GM12873 (cell line): ENCODE results near the gene RIC8B.

ENCODE experiments used
- TF ChIP-seq, protein P1 (sequence below): IDR thresholded peaks from 2 replicates; pipeline ENCODE4 v1.5.1; 2012; ENCODE audit warnings: low read depth, mild to moderate bottlenecking, moderate library complexity, low read length, control low read depth; ENCODE audit not compliant: insufficient read depth; ENCODE audit errors: missing control alignments

Gene RIC8B

DNA sequence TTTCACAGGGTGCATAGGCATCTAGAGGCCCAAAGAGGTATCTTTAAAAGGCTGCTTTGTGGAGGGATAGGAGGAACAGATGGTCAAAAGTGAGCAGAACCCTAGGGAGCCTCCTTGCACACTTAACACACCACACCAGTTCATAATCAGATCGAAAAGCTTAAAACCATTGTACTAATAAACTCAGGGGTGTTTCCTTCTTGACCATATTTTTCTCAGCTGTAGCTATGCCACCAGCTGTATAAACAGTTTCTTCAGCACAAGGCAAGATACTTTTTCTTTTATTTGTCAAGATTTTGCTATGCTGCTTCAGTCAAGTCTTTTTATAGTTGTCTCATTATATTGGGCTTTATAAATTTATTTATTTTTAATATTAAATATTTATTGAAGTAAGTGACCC lies 88.7 kb downstream of the RIC8B start:
- TF ChIP-seq, protein P1, sequence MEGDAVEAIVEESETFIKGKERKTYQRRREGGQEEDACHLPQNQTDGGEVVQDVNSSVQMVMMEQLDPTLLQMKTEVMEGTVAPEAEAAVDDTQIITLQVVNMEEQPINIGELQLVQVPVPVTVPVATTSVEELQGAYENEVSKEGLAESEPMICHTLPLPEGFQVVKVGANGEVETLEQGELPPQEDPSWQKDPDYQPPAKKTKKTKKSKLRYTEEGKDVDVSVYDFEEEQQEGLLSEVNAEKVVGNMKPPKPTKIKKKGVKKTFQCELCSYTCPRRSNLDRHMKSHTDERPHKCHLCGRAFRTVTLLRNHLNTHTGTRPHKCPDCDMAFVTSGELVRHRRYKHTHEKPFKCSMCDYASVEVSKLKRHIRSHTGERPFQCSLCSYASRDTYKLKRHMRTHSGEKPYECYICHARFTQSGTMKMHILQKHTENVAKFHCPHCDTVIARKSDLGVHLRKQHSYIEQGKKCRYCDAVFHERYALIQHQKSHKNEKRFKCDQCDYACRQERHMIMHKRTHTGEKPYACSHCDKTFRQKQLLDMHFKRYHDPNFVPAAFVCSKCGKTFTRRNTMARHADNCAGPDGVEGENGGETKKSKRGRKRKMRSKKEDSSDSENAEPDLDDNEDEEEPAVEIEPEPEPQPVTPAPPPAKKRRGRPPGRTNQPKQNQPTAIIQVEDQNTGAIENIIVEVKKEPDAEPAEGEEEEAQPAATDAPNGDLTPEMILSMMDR: no peak

DNA sequence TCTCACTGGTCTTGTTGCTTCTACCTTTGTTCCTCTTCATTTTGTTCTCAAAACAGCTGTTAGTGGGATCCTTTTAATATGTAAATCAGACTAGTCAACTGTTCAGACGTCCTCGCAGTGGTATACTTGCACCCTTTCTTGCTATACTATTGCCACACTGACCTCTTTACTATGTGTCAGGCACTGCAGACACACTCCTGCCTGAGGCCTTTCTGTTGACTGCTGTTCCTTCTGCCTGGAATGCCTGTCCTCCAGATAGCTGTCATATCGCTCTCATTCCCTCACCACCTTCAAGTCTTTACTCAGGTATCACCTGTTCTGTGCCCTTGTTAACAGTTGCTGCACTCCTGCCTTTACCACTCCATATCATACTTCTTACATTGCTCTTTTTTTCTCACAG lies 91.2 kb downstream of the RIC8B start:
- TF ChIP-seq, protein P1: no peak

DNA sequence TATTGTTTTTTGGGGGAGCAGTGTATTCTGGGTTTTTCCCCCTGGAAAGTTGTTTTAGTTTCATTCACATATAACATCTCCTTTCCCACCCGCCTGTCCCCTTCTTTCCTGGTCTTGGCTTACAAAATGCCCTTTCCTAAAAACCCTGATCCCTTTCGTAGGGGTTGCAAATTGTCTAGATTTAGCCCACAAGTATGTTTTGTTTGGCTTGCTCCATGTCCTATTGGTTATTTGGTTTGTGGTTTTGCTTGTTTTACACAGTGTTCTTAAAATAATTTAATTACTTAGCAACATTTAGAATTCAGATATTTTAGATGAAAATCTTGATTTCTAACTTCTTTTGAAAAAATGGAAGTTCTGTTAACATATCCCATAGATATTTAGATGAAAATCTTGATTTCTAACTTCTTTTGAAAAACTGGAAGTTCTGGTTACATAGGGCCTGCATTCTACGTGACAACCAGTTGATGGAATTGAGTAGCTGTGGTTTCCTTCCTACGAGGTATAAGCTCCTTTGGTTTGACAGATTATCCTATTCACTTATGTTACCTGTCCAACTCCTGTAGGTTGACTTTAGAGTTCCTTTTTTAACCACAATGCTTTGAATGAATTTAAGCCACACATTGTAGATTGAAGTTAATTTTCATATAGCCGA lies 92.1 kb downstream of the RIC8B start:
- TF ChIP-seq, protein P1: no peak

DNA sequence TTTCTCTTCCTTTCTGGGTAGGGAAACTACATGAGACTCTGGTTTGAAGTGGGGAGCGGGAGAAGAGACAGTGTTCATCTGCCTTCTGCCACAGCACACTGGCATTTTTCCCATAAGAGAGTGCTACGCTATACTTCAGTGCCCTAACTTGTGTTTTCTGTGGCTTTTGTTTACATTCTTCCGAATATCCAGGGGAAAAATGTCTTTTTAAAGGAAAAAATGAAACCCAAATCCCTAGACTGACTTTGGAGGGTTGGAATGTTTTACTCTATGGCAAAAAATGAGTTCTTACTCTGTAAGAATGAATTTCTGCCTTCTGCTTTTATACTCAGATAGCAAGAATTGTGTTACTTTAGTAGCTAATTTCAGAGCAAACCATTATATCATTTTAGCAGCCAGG lies 93.2 kb downstream of the RIC8B start:
- TF ChIP-seq, protein P1: no peak

DNA sequence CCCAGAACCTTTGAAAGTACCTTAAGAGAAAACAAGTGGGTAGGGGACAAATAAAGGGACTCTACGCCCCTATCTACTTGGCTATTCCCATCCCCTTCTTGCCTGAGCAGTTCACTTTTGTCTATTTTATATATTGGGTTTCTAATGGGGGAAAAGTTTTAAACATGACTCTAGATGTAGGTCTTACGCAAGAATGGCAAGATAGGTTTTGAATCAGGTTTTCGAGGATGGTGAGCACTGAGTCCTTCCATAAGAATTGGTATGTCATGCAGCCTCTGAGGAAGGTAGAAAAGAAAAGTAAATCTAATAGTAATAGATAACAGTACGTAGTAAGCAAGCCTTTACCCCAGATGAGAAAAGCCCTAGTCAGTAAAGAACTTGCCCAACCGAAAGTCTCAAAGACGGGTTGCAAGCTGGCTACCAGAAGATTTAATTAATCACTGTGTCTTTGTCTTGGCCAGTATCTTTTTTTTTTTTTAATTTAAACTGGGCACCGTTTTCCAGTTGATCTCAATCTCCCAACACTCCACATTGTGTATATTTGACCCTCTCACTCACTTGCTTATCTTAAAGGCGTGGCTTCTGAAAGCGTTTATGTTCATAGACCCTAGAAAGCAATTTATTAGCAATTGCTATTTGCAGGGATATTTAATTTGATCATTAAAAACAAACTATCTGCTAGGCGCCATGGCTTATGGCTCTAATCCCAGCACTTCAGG lies 94.7 kb downstream of the RIC8B start:
- TF ChIP-seq, protein P1: no peak

DNA sequence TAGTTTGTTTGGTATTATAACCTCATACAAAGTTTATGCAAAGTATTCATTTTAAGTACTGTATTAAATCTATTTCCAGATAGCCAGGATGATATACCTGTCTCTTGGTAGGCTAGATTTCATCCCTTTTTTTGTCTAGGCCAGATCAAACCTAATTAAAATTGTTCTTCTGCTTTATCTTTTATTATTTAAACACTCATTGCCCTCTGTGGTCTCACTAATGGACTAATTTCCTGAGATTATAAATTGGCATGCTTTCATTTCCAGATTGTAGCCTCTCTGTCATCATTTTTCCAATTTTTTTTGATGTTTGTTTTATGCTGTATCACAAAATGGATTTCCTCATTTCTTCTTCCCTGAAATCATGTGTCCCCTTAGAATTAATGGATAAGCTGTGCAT lies 95.6 kb downstream of the RIC8B start:
- TF ChIP-seq, protein P1: no peak

DNA sequence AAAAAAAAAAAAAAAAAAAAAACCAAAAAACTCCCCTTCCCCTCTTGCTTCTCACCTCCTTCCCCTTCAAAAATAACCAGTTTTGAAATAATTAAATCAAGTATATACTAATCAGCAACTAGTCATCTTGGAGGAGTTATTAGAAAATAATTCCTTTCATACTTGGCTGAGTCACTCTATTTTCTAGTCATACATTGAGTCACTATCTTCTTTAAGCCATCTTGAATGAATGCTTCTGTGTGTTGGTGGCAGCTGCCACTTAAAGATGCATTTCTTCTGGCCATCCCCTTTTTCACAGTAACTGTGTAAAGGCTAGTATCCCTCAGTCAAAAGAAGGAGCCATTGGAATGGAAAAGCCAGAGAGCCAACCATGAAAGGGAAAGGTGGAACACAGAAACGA lies 97.0 kb downstream of the RIC8B start:
- TF ChIP-seq, protein P1: no peak
